ENCODE data around the gene ATXN7.

DNA sequence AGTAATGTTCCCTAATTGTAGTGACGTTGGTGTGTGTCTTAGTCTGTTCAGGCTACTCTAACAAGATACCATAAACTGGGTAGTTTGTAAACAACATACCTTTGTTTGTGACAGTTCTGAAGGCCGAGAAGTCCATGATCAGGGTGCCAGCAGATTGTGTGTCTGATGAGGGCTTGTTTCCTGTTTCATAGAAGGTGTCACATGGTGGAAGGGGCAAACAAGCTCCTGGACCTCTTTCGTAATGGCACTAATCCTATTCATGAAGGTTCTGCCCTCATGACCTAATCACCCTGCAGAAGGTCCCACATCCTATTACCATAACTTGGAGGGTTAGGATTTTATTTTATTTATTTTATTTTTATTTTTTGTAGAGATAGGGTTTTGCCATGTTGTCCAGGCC is 11.1 kb downstream of the ATXN7 start:
- TF ChIP-seq, protein P1, sequence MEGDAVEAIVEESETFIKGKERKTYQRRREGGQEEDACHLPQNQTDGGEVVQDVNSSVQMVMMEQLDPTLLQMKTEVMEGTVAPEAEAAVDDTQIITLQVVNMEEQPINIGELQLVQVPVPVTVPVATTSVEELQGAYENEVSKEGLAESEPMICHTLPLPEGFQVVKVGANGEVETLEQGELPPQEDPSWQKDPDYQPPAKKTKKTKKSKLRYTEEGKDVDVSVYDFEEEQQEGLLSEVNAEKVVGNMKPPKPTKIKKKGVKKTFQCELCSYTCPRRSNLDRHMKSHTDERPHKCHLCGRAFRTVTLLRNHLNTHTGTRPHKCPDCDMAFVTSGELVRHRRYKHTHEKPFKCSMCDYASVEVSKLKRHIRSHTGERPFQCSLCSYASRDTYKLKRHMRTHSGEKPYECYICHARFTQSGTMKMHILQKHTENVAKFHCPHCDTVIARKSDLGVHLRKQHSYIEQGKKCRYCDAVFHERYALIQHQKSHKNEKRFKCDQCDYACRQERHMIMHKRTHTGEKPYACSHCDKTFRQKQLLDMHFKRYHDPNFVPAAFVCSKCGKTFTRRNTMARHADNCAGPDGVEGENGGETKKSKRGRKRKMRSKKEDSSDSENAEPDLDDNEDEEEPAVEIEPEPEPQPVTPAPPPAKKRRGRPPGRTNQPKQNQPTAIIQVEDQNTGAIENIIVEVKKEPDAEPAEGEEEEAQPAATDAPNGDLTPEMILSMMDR (IDR thresholded peaks at IDR 0.05), result no peak
- no peak for TF ChIP-seq POLR2A (IDR thresholded peaks at IDR 0.05)

Data from breast epithelium (tissue), 3 donors.